ENCODE results near the gene CNTROB.

The CNTROB gene

DNA sequence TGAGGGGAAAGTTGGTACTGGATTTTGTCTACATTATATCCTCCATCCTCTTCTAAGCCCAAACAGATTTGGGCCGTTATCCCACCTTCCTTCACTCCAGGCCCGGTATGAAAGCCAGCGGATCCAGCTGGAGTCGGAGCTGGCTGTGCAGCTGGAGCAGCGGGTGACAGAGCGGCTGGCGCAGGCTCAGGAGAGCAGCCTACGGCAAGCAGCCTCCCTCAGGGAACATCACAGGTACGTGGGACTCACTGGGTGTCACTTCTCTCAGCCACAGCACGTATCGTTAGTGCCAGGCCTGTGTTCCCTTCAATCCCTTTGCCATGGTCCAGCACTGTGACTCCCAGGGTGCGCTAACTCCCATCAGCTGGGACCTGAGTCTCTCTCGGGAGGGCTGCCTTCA, 11.3 kb downstream of the CNTROB start:
- Histone ChIP-seq H2AFZ (ENCODE audit: low read depth, low read length) (no peak overlapping the region), H4K20me1 (ENCODE audit: insufficient read depth, low read length) (no peaks in the 10 kb centered on the region; the same call in 1 of the 2 replicates), H3K4me1 (ENCODE audit: insufficient read depth, low read length) (no peaks in the 10 kb centered on the region), H3K4me3 (ENCODE audit: low read depth in 1 of 2, low read length in 2 of 2) (no peak overlapping the region), H3K4me2 (ENCODE audit: insufficient read depth, low read length) (no peak overlapping the region), H3K36me3 (ENCODE audit: insufficient read depth, low read length) (peaks cover 88% of the 10 kb centered on the region), H3K9ac (ENCODE audit: low read depth, low read length) (no peak overlapping the region), H3K9me3 (ENCODE audit: insufficient read depth, low read length, severe bottlenecking) (no peaks in the 10 kb centered on the region), H3K27ac (ENCODE audit: low read length) (no peak overlapping the region), H3K79me2 (ENCODE audit: insufficient read depth, low read length) (0 out of 2 replicates have a peak, but pooled peaks cover 1% of the 10 kb centered on the region), H3K27me3 (ENCODE audit: insufficient read depth, low read length, poor library complexity) (no peaks in the 10 kb centered on the region)
- DNase-seq (no peak), ATAC-seq (ENCODE audit: insufficient read depth, low read depth) (no peak)
- no peak for TF ChIP-seq EZH2 (IDR thresholded peaks at IDR 0.05; ENCODE audit: borderline replicate concordance, low read depth, low read length, severe bottlenecking)
- TF ChIP-seq, protein P1, sequence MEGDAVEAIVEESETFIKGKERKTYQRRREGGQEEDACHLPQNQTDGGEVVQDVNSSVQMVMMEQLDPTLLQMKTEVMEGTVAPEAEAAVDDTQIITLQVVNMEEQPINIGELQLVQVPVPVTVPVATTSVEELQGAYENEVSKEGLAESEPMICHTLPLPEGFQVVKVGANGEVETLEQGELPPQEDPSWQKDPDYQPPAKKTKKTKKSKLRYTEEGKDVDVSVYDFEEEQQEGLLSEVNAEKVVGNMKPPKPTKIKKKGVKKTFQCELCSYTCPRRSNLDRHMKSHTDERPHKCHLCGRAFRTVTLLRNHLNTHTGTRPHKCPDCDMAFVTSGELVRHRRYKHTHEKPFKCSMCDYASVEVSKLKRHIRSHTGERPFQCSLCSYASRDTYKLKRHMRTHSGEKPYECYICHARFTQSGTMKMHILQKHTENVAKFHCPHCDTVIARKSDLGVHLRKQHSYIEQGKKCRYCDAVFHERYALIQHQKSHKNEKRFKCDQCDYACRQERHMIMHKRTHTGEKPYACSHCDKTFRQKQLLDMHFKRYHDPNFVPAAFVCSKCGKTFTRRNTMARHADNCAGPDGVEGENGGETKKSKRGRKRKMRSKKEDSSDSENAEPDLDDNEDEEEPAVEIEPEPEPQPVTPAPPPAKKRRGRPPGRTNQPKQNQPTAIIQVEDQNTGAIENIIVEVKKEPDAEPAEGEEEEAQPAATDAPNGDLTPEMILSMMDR (IDR thresholded peaks at IDR 0.05; ENCODE audit: borderline replicate concordance, extremely low read depth, low read length, poor library complexity, severe bottlenecking), result no peak

- no peaks in the 10 kb centered on the region; the same call in 1 of the 2 replicates for H4K20me1 ChIP-seq (ENCODE audit: insufficient read depth, low read length)
- no peaks in the 10 kb centered on the region for H3K9me3 ChIP-seq (ENCODE audit: insufficient read depth, low read length, severe bottlenecking)
- H3K36me3 ChIP-seq (ENCODE audit: insufficient read depth, low read length), result peaks cover 89% of the 10 kb centered on the region
- no peak overlapping the region for H2AFZ ChIP-seq (ENCODE audit: low read depth, low read length)
- H3K79me2 ChIP-seq (ENCODE audit: insufficient read depth, low read length), result no peaks in the 10 kb centered on the region
- no peak for DNase-seq
- TF ChIP-seq, protein P1 (IDR thresholded peaks at IDR 0.05; ENCODE audit: borderline replicate concordance, extremely low read depth, low read length, poor library complexity, severe bottlenecking), result no peak
- no peak for TF ChIP-seq EZH2 (IDR thresholded peaks at IDR 0.05; ENCODE audit: borderline replicate concordance, low read depth, low read length, severe bottlenecking)
- no peak for ATAC-seq (ENCODE audit: insufficient read depth, low read depth)
- no peaks in the 10 kb centered on the region for H3K4me1 ChIP-seq (ENCODE audit: insufficient read depth, low read length)
- H3K4me2 ChIP-seq (ENCODE audit: insufficient read depth, low read length), result no peak overlapping the region
- H3K27ac ChIP-seq (ENCODE audit: low read length), result no peak overlapping the region
- no peak overlapping the region for H3K9ac ChIP-seq (ENCODE audit: low read depth, low read length)
- H3K4me3 ChIP-seq (ENCODE audit: low read depth in 1 of 2, low read length in 2 of 2), result no peak overlapping the region
- H3K27me3 ChIP-seq (ENCODE audit: insufficient read depth, low read length, poor library complexity), result no peaks in the 10 kb centered on the region
These were observed 12.3 kb downstream of the CNTROB start for GRCh38 chr17:7944326-7944725.

GRCh38 chr17:7945651-7946050, 13.6 kb downstream of the CNTROB start:
- Histone ChIP-seq H3K9me3 (ENCODE audit: insufficient read depth, low read length, severe bottlenecking) (no peaks in the 10 kb centered on the region), H3K27me3 (ENCODE audit: insufficient read depth, low read length, poor library complexity) (no peaks in the 10 kb centered on the region), H3K36me3 (ENCODE audit: insufficient read depth, low read length) (peaks cover 80% of the 10 kb centered on the region), H3K27ac (ENCODE audit: low read length) (no peak overlapping the region), H3K4me1 (ENCODE audit: insufficient read depth, low read length) (no peaks in the 10 kb centered on the region), H3K9ac (ENCODE audit: low read depth, low read length) (no peak overlapping the region), H3K79me2 (ENCODE audit: insufficient read depth, low read length) (no peaks in the 10 kb centered on the region), H4K20me1 (ENCODE audit: insufficient read depth, low read length) (no peaks in the 10 kb centered on the region), H3K4me2 (ENCODE audit: insufficient read depth, low read length) (no peak overlapping the region), H2AFZ (ENCODE audit: low read depth, low read length) (no peak overlapping the region), H3K4me3 (ENCODE audit: low read depth in 1 of 2, low read length in 2 of 2) (no peak overlapping the region)
- TF ChIP-seq EZH2 (IDR thresholded peaks at IDR 0.05; ENCODE audit: borderline replicate concordance, low read depth, low read length, severe bottlenecking), result no peak
- TF ChIP-seq, protein P1 (IDR thresholded peaks at IDR 0.05; ENCODE audit: borderline replicate concordance, extremely low read depth, low read length, poor library complexity, severe bottlenecking), result no peak
- DNase-seq (no peak), ATAC-seq (ENCODE audit: insufficient read depth, low read depth) (no peak)

DNA sequence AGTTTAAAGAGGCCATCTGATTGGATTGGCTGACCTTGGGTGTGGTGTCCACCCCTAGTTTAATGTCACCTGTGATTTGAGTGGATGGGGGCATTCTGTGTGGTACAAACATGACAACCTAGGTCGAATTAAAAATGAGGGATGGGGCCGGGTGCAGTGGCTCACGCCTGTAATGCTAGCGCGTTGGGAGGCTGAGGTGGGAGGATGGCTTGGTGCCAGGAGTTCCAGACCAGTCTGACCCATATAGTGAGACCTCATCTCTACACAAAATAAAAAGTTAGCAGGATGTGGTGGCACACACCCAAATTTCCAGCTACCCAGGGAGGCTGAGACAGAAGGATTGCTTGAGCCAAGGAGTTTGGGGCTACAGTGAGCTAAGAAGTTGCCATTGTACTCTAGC, 14.4 kb downstream of the CNTROB start:
- DNase-seq (no peak), ATAC-seq (ENCODE audit: insufficient read depth, low read depth) (no peak)
- H3K4me3 ChIP-seq (ENCODE audit: low read depth in 1 of 2, low read length in 2 of 2), result no peak overlapping the region
- no peak overlapping the region for H3K4me2 ChIP-seq (ENCODE audit: insufficient read depth, low read length)
- H3K36me3 ChIP-seq (ENCODE audit: insufficient read depth, low read length), result peaks cover 72% of the 10 kb centered on the region
- no peaks in the 10 kb centered on the region for H3K27me3 ChIP-seq (ENCODE audit: insufficient read depth, low read length, poor library complexity)
- no peaks in the 10 kb centered on the region for H3K4me1 ChIP-seq (ENCODE audit: insufficient read depth, low read length)
- no peak overlapping the region for H3K27ac ChIP-seq (ENCODE audit: low read length)
- H4K20me1 ChIP-seq (ENCODE audit: insufficient read depth, low read length), result no peaks in the 10 kb centered on the region
- no peaks in the 10 kb centered on the region for H3K9me3 ChIP-seq (ENCODE audit: insufficient read depth, low read length, severe bottlenecking)
- H3K79me2 ChIP-seq (ENCODE audit: insufficient read depth, low read length), result no peaks in the 10 kb centered on the region
- no peak for TF ChIP-seq EZH2 (IDR thresholded peaks at IDR 0.05; ENCODE audit: borderline replicate concordance, low read depth, low read length, severe bottlenecking)
- TF ChIP-seq, protein P1 (IDR thresholded peaks at IDR 0.05; ENCODE audit: borderline replicate concordance, extremely low read depth, low read length, poor library complexity, severe bottlenecking), result no peak
- no peak overlapping the region for H3K9ac ChIP-seq (ENCODE audit: low read depth, low read length)
- H2AFZ ChIP-seq (ENCODE audit: low read depth, low read length), result no peak overlapping the region

Measured in DND-41 (cell line).